GM12878 (cell line): Measurements from ENCODE around the gene ZNF189. TPM values are rescaled to one million over a fixed set of nuclear protein-coding genes. Genes with fewer than 3 reads are reported as not detected.

ENCODE experiments used
- ATAC-seq: fragments of 200-7000 bp; cut with Tn5 transposase; 3 replicates; pipeline ENCODE4 v1.9.1; 2020; ENCODE audit warnings: mild to moderate bottlenecking, moderate library complexity
- BruUV-seq: library from RNA; stranded (reverse); fragments of 400-500 nt; replicated peaks from 2 replicates; lab custom pipeline; 2021; lab: Mats Ljungman, UMichigan
- CTCF ChIA-PET: fragments of 300-600 bp; sonication (Branson Sonifier 250); formaldehyde crosslinking; extraction: SDS; loops from one replicate; lab custom pipeline; 2021; ENCODE audit warnings: inconsistent platforms; lab: Yijun Ruan, JAX
- POLR2A ChIA-PET: fragments of 350-600 bp; formaldehyde crosslinking; extraction: SDS; loops from one replicate; lab custom pipeline; 2021; ENCODE audit warnings: inconsistent platforms; lab: Charles Lee
- RAD21 ChIA-PET: fragments of 300-600 bp; sonication (Branson Sonifier 250); formaldehyde crosslinking; loops from one replicate; lab custom pipeline; 2023; ENCODE audit warnings: antibody characterized with exemption; ENCODE audit not compliant: unreplicated experiment; lab: Charles Lee
- SMC1A ChIA-PET: fragments of 300-600 bp; sonication (Branson Sonifier 250); formaldehyde crosslinking; loops from one replicate; lab custom pipeline; 2023; ENCODE audit not compliant: unreplicated experiment, uncharacterized antibody; lab: Charles Lee
- DNase-seq: peaks from one replicate; pipeline ENCODE4 v3.0.0-alpha.2; 2011; ENCODE audit warnings: low read depth, low spot score
- FAIRE-seq: peaks from 3 replicates; lab custom pipeline; 2011; peaks lifted over from hg19 to GRCh38; lab: Jason Lieb, UNC
- H2AFZ ChIP-seq: 2 replicates; pipeline ENCODE4 v1.6.0; 2011; ENCODE audit warnings: low read depth, low read length, control low read depth; ENCODE audit not compliant: control insufficient read depth
- H3K27ac ChIP-seq: 2 replicates; pipeline ENCODE4 v1.5.1; 2011; ENCODE audit warnings: control low read depth; ENCODE audit not compliant: control insufficient read depth, insufficient read depth
- H3K27me3 ChIP-seq, 2 experiments: replicated peaks in 1 of 2; 2 replicates each; pipeline versions ENCODE4 v1.6.0 to v1.6.1; 2011; ENCODE audit warnings: low read length in 1 of 2; ENCODE audit not compliant: control insufficient read depth in 2 of 2, insufficient read depth in 2 of 2
- H3K36me3 ChIP-seq, 2 experiments: 2 replicates each; pipeline ENCODE4 v1.5.1; 2011; ENCODE audit warnings: low read length in 1 of 2; ENCODE audit not compliant: control insufficient read depth in 2 of 2, insufficient read depth in 2 of 2
- H3K4me1 ChIP-seq: 2 replicates; pipeline ENCODE4 v1.6.1; 2011; ENCODE audit warnings: mild to moderate bottlenecking, low read length, moderate library complexity, mixed read lengths; ENCODE audit not compliant: control insufficient read depth, insufficient read depth
- H3K4me2 ChIP-seq: 2 replicates; pipeline ENCODE4 v1.6.0; 2011; ENCODE audit warnings: control low read depth; ENCODE audit not compliant: control insufficient read depth, insufficient read depth
- H3K4me3 ChIP-seq: fragments of 200-600 bp; sonication (generic); 2 replicates; pipeline ENCODE4 v1.5.1; 2016
- H3K79me2 ChIP-seq: 2 replicates; pipeline ENCODE4 v1.6.0; 2011; ENCODE audit warnings: low read length; ENCODE audit not compliant: control insufficient read depth, insufficient read depth
- H3K9ac ChIP-seq: 2 replicates; pipeline ENCODE4 v1.8.0; 2011; ENCODE audit warnings: low read length, control low read depth, mixed read lengths; ENCODE audit not compliant: control insufficient read depth, insufficient read depth
- H3K9me3 ChIP-seq: replicated peaks from 3 replicates; pipeline ENCODE4 v1.5.1; 2011; ENCODE audit warnings: mild to moderate bottlenecking, low read length; ENCODE audit not compliant: control insufficient read depth, insufficient read depth
- H4K20me1 ChIP-seq: 2 replicates; pipeline ENCODE4 v1.6.0; 2011; ENCODE audit not compliant: control insufficient read depth, insufficient read depth
- ATF7 ChIP-seq: fragments of 450-650 bp; IDR thresholded peaks from 2 replicates; pipeline ENCODE4 v1.6.1; 2016; ENCODE audit warnings: low read depth, mild to moderate bottlenecking
- ESRRA ChIP-seq: IDR thresholded peaks from 2 replicates; pipeline ENCODE4 v1.6.1; 2012; ENCODE audit warnings: mild to moderate bottlenecking, low read length, improper control_type of control experiment
- NKRF ChIP-seq: fragments of 450-650 bp; conservative IDR thresholded peaks from 2 replicates; pipeline ENCODE4 v1.6.1; 2017; ENCODE audit warnings: mild to moderate bottlenecking, moderate library complexity
- RELA ChIP-seq: fragments of 450-650 bp; IDR thresholded peaks from 2 replicates; pipeline ENCODE4 v1.8.0; 2014; ENCODE audit warnings: borderline replicate concordance; ENCODE audit not compliant: partially characterized antibody
- SMARCA5 ChIP-seq: fragments of 450-650 bp; IDR thresholded peaks from 2 replicates; pipeline ENCODE4 v1.6.1; 2017; ENCODE audit warnings: mild to moderate bottlenecking
- TARDBP ChIP-seq: IDR thresholded peaks from 2 replicates; pipeline ENCODE4 v1.6.1; 2016; ENCODE audit warnings: borderline replicate concordance
- WGBS: methylation state at CpG from one replicate; pipeline ENCODE4 v1.1.6; 2016; ENCODE audit warnings: low lambda C conversion rate; ENCODE audit not compliant: insufficient replicate concordance, insufficient coverage; ENCODE audit errors: missing lambda C conversion rate; 5-methylcytosine and 5-hydroxymethylcytosine counted together
- in situ Hi-C: fragments of 300-500 bp; cut with MboI; formaldehyde crosslinking; loops from 9 replicates; pipeline ENCODE4 v1.14.3; 2018; ENCODE audit warnings: mixed read lengths
- intact Hi-C: fragments of 100-400 bp; cut with micrococcal nuclease; formaldehyde crosslinking; loops from one replicate; pipeline ENCODE4 v1.14.2; 2022; ENCODE audit not compliant: unreplicated experiment
- polyA plus RNA-seq, 11 experiments: library from polyadenylated mRNA; depleted of rRNA in 4 of 11; unstranded in 6 of 11; stranded (reverse) in 5 of 11; fragments of >200 nt; fragmentation: Nextera tagmentation in 4 of 11; fragmentation: Illumina TruSeq in 1 of 11; extraction: Ambion mirVana in 4 of 11; extraction: Trizol in 1 of 11; gene quantifications; 1 replicate in 1 of 11; 2 replicates in 10 of 11; pipeline versions ENCODE4 v1.2.1 to v1.2.3, GENCODE V29; 2011 to 2016; ENCODE audit warnings: inconsistent platforms in 2 of 11, missing spikeins in 2 of 11, low read depth in 1 of 11
- total RNA-seq, 4 experiments: library from RNA; depleted of rRNA in 3 of 4; stranded (reverse); fragments of >200 nt in 3 of 4; fragmentation: Illumina TruSeq in 1 of 4; extraction: Trizol in 1 of 4; gene quantifications; 2 replicates each; pipeline versions ENCODE4 v1.2.1 to v1.2.3, GENCODE V29; 2013 to 2021
- TF ChIP-seq, protein P1 (sequence below): fragments of 450-650 bp; IDR thresholded peaks from 2 replicates; pipeline ENCODE4 v1.6.1; 2017; ENCODE audit warnings: mild to moderate bottlenecking, moderate library complexity

The ZNF189 gene
- total and polyA plus RNA-seq, 10 of the 15 experiments (the other 5 are each of a cell fraction or from before 2014, with no cell fraction given), result 3.1 to 12.3 (median 7.4) TPM

- FAIRE-seq (no peak), ATAC-seq (no peak), DNase-seq (no peak)
- intact Hi-C loops, result no loop called here
- no peak for TF ChIP-seq NKRF
- TF ChIP-seq RELA, result no peak
- TF ChIP-seq, protein P1, sequence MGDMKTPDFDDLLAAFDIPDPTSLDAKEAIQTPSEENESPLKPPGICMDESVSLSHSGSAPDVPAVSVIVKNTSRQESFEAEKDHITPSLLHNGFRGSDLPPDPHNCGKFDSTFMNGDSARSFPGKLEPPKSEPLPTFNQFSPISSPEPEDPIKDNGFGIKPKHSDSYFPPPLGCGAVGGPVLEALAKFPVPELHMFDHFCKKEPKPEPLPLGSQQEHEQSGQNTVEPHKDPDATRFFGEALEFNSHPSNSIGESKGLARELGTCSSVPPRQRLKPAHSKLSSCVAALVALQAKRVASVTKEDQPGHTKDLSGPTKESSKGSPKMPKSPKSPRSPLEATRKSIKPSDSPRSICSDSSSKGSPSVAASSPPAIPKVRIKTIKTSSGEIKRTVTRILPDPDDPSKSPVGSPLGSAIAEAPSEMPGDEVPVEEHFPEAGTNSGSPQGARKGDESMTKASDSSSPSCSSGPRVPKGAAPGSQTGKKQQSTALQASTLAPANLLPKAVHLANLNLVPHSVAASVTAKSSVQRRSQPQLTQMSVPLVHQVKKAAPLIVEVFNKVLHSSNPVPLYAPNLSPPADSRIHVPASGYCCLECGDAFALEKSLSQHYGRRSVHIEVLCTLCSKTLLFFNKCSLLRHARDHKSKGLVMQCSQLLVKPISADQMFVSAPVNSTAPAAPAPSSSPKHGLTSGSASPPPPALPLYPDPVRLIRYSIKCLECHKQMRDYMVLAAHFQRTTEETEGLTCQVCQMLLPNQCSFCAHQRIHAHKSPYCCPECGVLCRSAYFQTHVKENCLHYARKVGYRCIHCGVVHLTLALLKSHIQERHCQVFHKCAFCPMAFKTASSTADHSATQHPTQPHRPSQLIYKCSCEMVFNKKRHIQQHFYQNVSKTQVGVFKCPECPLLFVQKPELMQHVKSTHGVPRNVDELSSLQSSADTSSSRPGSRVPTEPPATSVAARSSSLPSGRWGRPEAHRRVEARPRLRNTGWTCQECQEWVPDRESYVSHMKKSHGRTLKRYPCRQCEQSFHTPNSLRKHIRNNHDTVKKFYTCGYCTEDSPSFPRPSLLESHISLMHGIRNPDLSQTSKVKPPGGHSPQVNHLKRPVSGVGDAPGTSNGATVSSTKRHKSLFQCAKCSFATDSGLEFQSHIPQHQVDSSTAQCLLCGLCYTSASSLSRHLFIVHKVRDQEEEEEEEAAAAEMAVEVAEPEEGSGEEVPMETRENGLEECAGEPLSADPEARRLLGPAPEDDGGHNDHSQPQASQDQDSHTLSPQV, result no peak
- TF ChIP-seq TARDBP, result no peak
- TF ChIP-seq SMARCA5, result no peak
- no peak for TF ChIP-seq ATF7
- no peak for TF ChIP-seq ESRRA
- BruUV-seq, result no TSS peak
- no peaks in the 10 kb centered on the region for H3K36me3 ChIP-seq
- H2AFZ ChIP-seq, result no peak overlapping the region
- POLR2A ChIA-PET, result no interaction called here
- no peaks in the 10 kb centered on the region for H3K4me1 ChIP-seq
- in situ Hi-C loops, result no loop called here
- H3K27ac ChIP-seq, result no peak overlapping the region
- 23% methylated on average over 5 of the region's 5 CpGs for WGBS
- SMC1A ChIA-PET, result no interaction called here
- CTCF ChIA-PET, result interaction anchor here (0.7 kb wide), 1 partner anchor 17 kb away, joined by 3 read pairs; no protein-coding TSS in a partner anchor
- H3K27me3 ChIP-seq, result no peaks in the 10 kb centered on the region; a peak in 1 of 4 replicates
- H3K9ac ChIP-seq, result no peak overlapping the region
- no peaks in the 10 kb centered on the region for H3K9me3 ChIP-seq
- no peak overlapping the region for H3K4me2 ChIP-seq
- no peaks in the 10 kb centered on the region for H4K20me1 ChIP-seq
- H3K4me3 ChIP-seq, result no peak overlapping the region
- RAD21 ChIA-PET, result interaction anchor here (0.9 to 1.4 kb wide), 2 partner anchors 13 to 54 kb away, joined by 3 to 4 read pairs; no protein-coding TSS in a partner anchor
- no peaks in the 10 kb centered on the region for H3K79me2 ChIP-seq
These were observed 32.5 kb upstream of the ZNF189 start for GRCh38 chr9:101366038-101366756.
